ENCODE data around the gene SLC25A45. TPM values are rescaled to one million over a fixed set of nuclear protein-coding genes. Genes with fewer than 3 reads are reported as not detected.

Gene SLC25A45
- total RNA-seq, 1 donor, result 4.3 TPM

GRCh38 chr11:65425105-65425970 is 42.9 kb upstream of the SLC25A45 start:
- Histone ChIP-seq H3K36me3 (ENCODE audit: insufficient read depth, low read length) (peaks cover 51% of the 10 kb centered on the region), H3K4me3 (ENCODE audit: insufficient read depth, low read length) (peak overlapping the region; percentile 77), H4K20me1 (ENCODE audit: insufficient read depth, low read length) (peaks cover 75% of the 10 kb centered on the region), H2AFZ (ENCODE audit: low read length) (no peak overlapping the region), H3K27ac (ENCODE audit: low read depth, low read length) (peak overlapping the region; percentile 100), H3K27me3 (ENCODE audit: insufficient read depth, low read length) (no peaks in the 10 kb centered on the region), H3K9me3 (ENCODE audit: low read depth, low read length) (no peaks in the 10 kb centered on the region), H3K79me2 (ENCODE audit: insufficient read depth, low read length) (peaks cover 87% of the 10 kb centered on the region), H3K4me2 (ENCODE audit: insufficient read depth, low read length) (peak overlapping the region; percentile 84), H3K4me1 (ENCODE audit: insufficient read depth, low read length) (peaks cover 37% of the 10 kb centered on the region)
- no peak for TF ChIP-seq CTCF (IDR thresholded peaks at IDR 0.05; ENCODE audit: extremely low read depth, low read depth, low read length)
- no peak for DNase-seq (ENCODE audit: insufficient read length, low spot score, missing footprints)

GRCh38 chr11:65424205-65425104 is 42.0 kb upstream of the SLC25A45 start:
- no peak for TF ChIP-seq CTCF (IDR thresholded peaks at IDR 0.05; ENCODE audit: extremely low read depth, low read depth, low read length)
- Histone ChIP-seq H3K27me3 (ENCODE audit: insufficient read depth, low read length) (no peaks in the 10 kb centered on the region), H3K27ac (ENCODE audit: low read depth, low read length) (peak overlapping the region; percentile 100), H3K9me3 (ENCODE audit: low read depth, low read length) (no peaks in the 10 kb centered on the region), H3K36me3 (ENCODE audit: insufficient read depth, low read length) (peaks cover 46% of the 10 kb centered on the region), H3K4me1 (ENCODE audit: insufficient read depth, low read length) (peaks cover 39% of the 10 kb centered on the region), H4K20me1 (ENCODE audit: insufficient read depth, low read length) (peaks cover 66% of the 10 kb centered on the region), H3K79me2 (ENCODE audit: insufficient read depth, low read length) (peaks cover 86% of the 10 kb centered on the region), H3K4me3 (ENCODE audit: insufficient read depth, low read length) (peak overlapping the region; percentile 77), H2AFZ (ENCODE audit: low read length) (no peak overlapping the region), H3K4me2 (ENCODE audit: insufficient read depth, low read length) (peak overlapping the region; percentile 84)
- no peak for DNase-seq (ENCODE audit: insufficient read length, low spot score, missing footprints)

- Histone ChIP-seq H4K20me1 (ENCODE audit: insufficient read depth, low read length) (peaks cover 58% of the 10 kb centered on the region), H3K9me3 (ENCODE audit: low read depth, low read length) (no peaks in the 10 kb centered on the region)
- no peak for DNase-seq (ENCODE audit: insufficient read length, low spot score, missing footprints)
Measured at GRCh38 chr11:65423516-65424204, 41.2 kb upstream of the SLC25A45 start.

More at GRCh38 chr11:65423516-65424204, 41.2 kb upstream of the SLC25A45 start:
- Histone ChIP-seq H3K79me2 (ENCODE audit: insufficient read depth, low read length) (peaks cover 84% of the 10 kb centered on the region), H3K4me2 (ENCODE audit: insufficient read depth, low read length) (peak overlapping the region; percentile 84), H3K36me3 (ENCODE audit: insufficient read depth, low read length) (peaks cover 46% of the 10 kb centered on the region), H3K4me3 (ENCODE audit: insufficient read depth, low read length) (peak overlapping the region; percentile 77), H3K27ac (ENCODE audit: low read depth, low read length) (peak overlapping the region; percentile 100), H3K4me1 (ENCODE audit: insufficient read depth, low read length) (peaks cover 44% of the 10 kb centered on the region), H3K27me3 (ENCODE audit: insufficient read depth, low read length) (no peaks in the 10 kb centered on the region), H2AFZ (ENCODE audit: low read length) (no peak overlapping the region)
- TF ChIP-seq CTCF (IDR thresholded peaks at IDR 0.05; ENCODE audit: extremely low read depth, low read depth, low read length), result no peak

All from osteoblast (primary cell).